Smooth muscle cell (in vitro differentiated cells): Measurements from ENCODE around the gene RNASE8. TPM values are rescaled to one million over a fixed set of nuclear protein-coding genes. Genes with fewer than 3 reads are reported as not detected.
A peak's percentile ranks its signal among the peaks of the same experiment; 100 is the strongest.

Experiments
- DNase-seq: peaks from one replicate; lab custom pipeline; 2025; ENCODE audit not compliant: unreplicated experiment; lab: John Stamatoyannopoulos, UW
- H2AFZ ChIP-seq: fragments of 200-600 bp; sonication (generic); 2 replicates; pipeline ENCODE4 v1.6.0; 2016; ENCODE audit warnings: antibody characterized with exemption, low read depth, mild to moderate bottlenecking
- H3F3A ChIP-seq: fragments of 200-600 bp; sonication (generic); 2 replicates; pipeline ENCODE4 v1.6.0; 2017; ENCODE audit warnings: antibody characterized with exemption, low read depth
- H3K27ac ChIP-seq: fragments of 200-600 bp; sonication (generic); 2 replicates; pipeline ENCODE4 v1.5.1; 2016; ENCODE audit warnings: low read depth, mild to moderate bottlenecking
- H3K27me3 ChIP-seq: fragments of 200-600 bp; sonication (generic); 2 replicates; pipeline ENCODE4 v1.6.1; 2016; ENCODE audit warnings: low read depth, mild to moderate bottlenecking
- H3K36me3 ChIP-seq: fragments of 200-600 bp; sonication (generic); 2 replicates; pipeline ENCODE4 v1.5.1; 2016; ENCODE audit warnings: low read depth
- H3K4me1 ChIP-seq: fragments of 200-600 bp; sonication (generic); 2 replicates; pipeline ENCODE4 v1.5.1; 2016; ENCODE audit warnings: low read depth
- H3K4me2 ChIP-seq: fragments of 200-600 bp; sonication (generic); 2 replicates; pipeline ENCODE4 v1.6.0; 2016; ENCODE audit warnings: mild to moderate bottlenecking
- H3K4me3 ChIP-seq: fragments of 200-600 bp; sonication (generic); 2 replicates; pipeline ENCODE4 v1.5.1; 2016; ENCODE audit warnings: mild to moderate bottlenecking
- H3K79me2 ChIP-seq: fragments of 200-600 bp; sonication (generic); 2 replicates; pipeline ENCODE4 v1.6.0; 2016; ENCODE audit warnings: low read depth, mild to moderate bottlenecking
- H3K9ac ChIP-seq: fragments of 200-600 bp; sonication (generic); 2 replicates; pipeline ENCODE4 v1.6.0; 2016; ENCODE audit warnings: low read depth
- H3K9me3 ChIP-seq: fragments of 200-600 bp; sonication (generic); replicated peaks from 2 replicates; pipeline ENCODE4 v1.5.1; 2016; ENCODE audit warnings: low read depth
- H4K20me1 ChIP-seq: fragments of 200-600 bp; sonication (generic); 2 replicates; pipeline ENCODE4 v1.6.0; 2016; ENCODE audit warnings: low read depth
- CTCF ChIP-seq: fragments of 200-600 bp; sonication (generic); IDR thresholded peaks from 2 replicates; pipeline ENCODE4 v1.5.1; 2017; ENCODE audit warnings: borderline replicate concordance, mild to moderate bottlenecking, antibody characterized with exemption; ENCODE audit not compliant: insufficient read depth, poor library complexity, severe bottlenecking
- WGBS: methylation state at CpG from one replicate; pipeline ENCODE4 v1.1.7; 2016; ENCODE audit warnings: low lambda C conversion rate; 5-methylcytosine and 5-hydroxymethylcytosine counted together
- polyA plus RNA-seq: library from polyadenylated mRNA; unstranded; fragments of >200 nt; fragmentation: Nextera tagmentation; extraction: Ambion mirVana; gene quantifications from 2 replicates; pipeline ENCODE4 v1.2.1, GENCODE V29; 2016
- total RNA-seq: library from RNA; depleted of rRNA; stranded (reverse); fragments of >200 nt; gene quantifications from 2 replicates; pipeline ENCODE4 v1.2.3, GENCODE V29; 2014

RNASE8 gene
- total and polyA plus RNA-seq, 2 experiments from 2014 or later, result not detected

DNA sequence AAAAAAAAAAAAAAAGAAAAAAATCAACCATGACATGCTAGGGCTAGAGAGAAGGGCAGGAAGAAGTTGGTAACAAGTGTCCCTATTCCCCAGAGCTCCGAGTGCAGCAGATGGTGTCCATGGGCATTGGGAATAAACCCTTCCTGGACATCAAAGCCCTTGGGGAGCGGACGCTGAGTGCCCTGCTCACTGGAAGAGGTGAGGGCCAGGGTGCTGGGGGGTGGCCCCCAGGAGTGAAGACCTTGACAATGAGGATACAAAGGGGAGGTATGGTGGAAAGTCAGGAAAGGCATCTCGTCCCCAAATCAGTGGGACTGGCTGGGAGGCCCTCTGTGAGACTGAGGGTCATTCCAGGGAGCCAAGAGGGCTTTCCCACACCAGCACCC lies 29.3 kb downstream of the RNASE8 start:
- H3K9me3 ChIP-seq, result no peaks in the 10 kb centered on the region
- no peaks in the 10 kb centered on the region for H3K27me3 ChIP-seq
- TF ChIP-seq CTCF, result no peak
- no peak for DNase-seq
- H2AFZ ChIP-seq, result no peak overlapping the region
- peaks cover 70% of the 10 kb centered on the region for H3F3A ChIP-seq
- 90% methylated on average over 4 of the region's 4 CpGs for WGBS
- peak overlapping the region; percentile 90 for H3K27ac ChIP-seq
- peaks cover 34% of the 10 kb centered on the region for H4K20me1 ChIP-seq
- no peak overlapping the region for H3K4me3 ChIP-seq
- no peaks in the 10 kb centered on the region for H3K4me1 ChIP-seq
- no peaks in the 10 kb centered on the region for H3K79me2 ChIP-seq
- H3K4me2 ChIP-seq, result no peak overlapping the region
- H3K9ac ChIP-seq, result peak overlapping the region; percentile 57
- peaks cover 4% of the 10 kb centered on the region for H3K36me3 ChIP-seq

GRCh38 chr14:21087294-21088091 lies 29.9 kb downstream of the RNASE8 start:
- 31% methylated on average over 19 of the region's 19 CpGs for WGBS
- no peaks in the 10 kb centered on the region for H3K27me3 ChIP-seq
- peak overlapping the region; percentile 57 for H3K9ac ChIP-seq
- H3K36me3 ChIP-seq, result peaks cover 4% of the 10 kb centered on the region
- no peaks in the 10 kb centered on the region for H3K9me3 ChIP-seq
- H3K4me1 ChIP-seq, result no peaks in the 10 kb centered on the region
- TF ChIP-seq CTCF, result no peak
- no peak for DNase-seq
- peak overlapping the region; percentile 90 for H3K27ac ChIP-seq
- H3K4me2 ChIP-seq, result no peak overlapping the region
- H2AFZ ChIP-seq, result no peak overlapping the region
- peaks cover 65% of the 10 kb centered on the region for H3F3A ChIP-seq
- H3K79me2 ChIP-seq, result no peaks in the 10 kb centered on the region
- H3K4me3 ChIP-seq, result no peak overlapping the region
- peaks cover 28% of the 10 kb centered on the region for H4K20me1 ChIP-seq

- Histone ChIP-seq H2AFZ (no peak overlapping the region), H3K27me3 (no peaks in the 10 kb centered on the region), H3K4me3 (no peak overlapping the region), H3K9ac (no peak overlapping the region), H3K4me1 (peaks cover 11% of the 10 kb centered on the region), H3K79me2 (no peaks in the 10 kb centered on the region), H3K9me3 (no peaks in the 10 kb centered on the region), H3F3A (peaks cover 60% of the 10 kb centered on the region), H3K36me3 (peaks cover 4% of the 10 kb centered on the region), H3K4me2 (no peak overlapping the region), H3K27ac (peak overlapping the region; percentile 90), H4K20me1 (peaks cover 29% of the 10 kb centered on the region)
- no peak for TF ChIP-seq CTCF
- WGBS, result 100% methylated on average over 4 of the region's 4 CpGs
- no peak for DNase-seq
These were observed 31.1 kb downstream of the RNASE8 start for GRCh38 chr14:21088687-21089086.

DNA sequence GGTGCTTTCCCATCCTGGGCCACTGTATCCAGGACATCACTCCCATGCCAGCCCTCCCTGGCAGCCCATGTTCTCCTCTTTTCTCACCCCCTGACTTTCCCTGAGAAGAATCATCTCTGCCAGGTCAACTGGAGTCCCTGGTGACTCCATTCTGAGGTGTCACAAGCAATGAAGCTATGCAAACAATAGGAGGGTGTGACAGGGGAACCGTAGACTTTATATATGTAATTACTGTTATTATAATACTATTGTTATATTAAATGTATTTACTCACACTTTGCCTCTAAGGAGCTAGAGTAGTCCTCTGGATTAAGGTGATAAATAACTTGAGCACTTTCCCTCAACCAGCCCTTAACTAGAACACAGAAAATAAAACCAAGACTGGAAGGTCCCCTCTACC lies 31.6 kb downstream of the RNASE8 start:
- TF ChIP-seq CTCF, result no peak
- Histone ChIP-seq H3K79me2 (no peaks in the 10 kb centered on the region), H3K4me1 (peaks cover 17% of the 10 kb centered on the region), H3K4me3 (no peak overlapping the region), H3K36me3 (peaks cover under 1% of the 10 kb centered on the region), H2AFZ (no peak overlapping the region), H4K20me1 (peaks cover 29% of the 10 kb centered on the region), H3K4me2 (no peak overlapping the region), H3K27ac (peak overlapping the region; percentile 90), H3K27me3 (no peaks in the 10 kb centered on the region), H3F3A (peaks cover 66% of the 10 kb centered on the region), H3K9ac (no peak overlapping the region), H3K9me3 (no peaks in the 10 kb centered on the region)
- DNase-seq, result no peak
- WGBS, result 92% methylated on average over 1 of the region's 1 CpG
